HUDEP-2 (cell line): ENCODE data around the gene PFN1.

Source experiments
- DNase-seq, 76 experiments: peaks; one replicate each; lab custom pipeline; 2025; ENCODE audit not compliant: unreplicated experiment in 76 of 76; lab: John Stamatoyannopoulos, UW

Gene PFN1

GRCh38 chr17:4946312-4946976 lies 1.9 kb downstream of the PFN1 start:
- DNase-seq, result peak in 1 of 76 experiments; percentile 12

GRCh38 chr17:4945944-4946280 lies 2.4 kb downstream of the PFN1 start:
- no peak for DNase-seq

- DNase-seq, result peak in 72 of 76 experiments; percentile 29 to 86 (median 71)
Observed at GRCh38 chr17:4945176-4945943, 3.0 kb downstream of the PFN1 start.

- peak in 1 of 76 experiments; percentile 22 for DNase-seq
Observed at GRCh38 chr17:4944554-4945175, 3.7 kb downstream of the PFN1 start.

- peak in 27 of 76 experiments; percentile 3 to 56 (median 26) for DNase-seq
Observed at GRCh38 chr17:4944163-4944553, 4.2 kb downstream of the PFN1 start.

GRCh38 chr17:4942760-4943508 lies 5.4 kb downstream of the PFN1 start:
- DNase-seq, result no peak

GRCh38 chr17:4941319-4941610 lies 7.1 kb downstream of the PFN1 start:
- DNase-seq, result no peak

GRCh38 chr17:4940555-4941318 lies 7.6 kb downstream of the PFN1 start:
- peak in 7 of 76 experiments; percentile 22 to 84 (median 59) for DNase-seq

GRCh38 chr17:4939796-4940554 lies 8.4 kb downstream of the PFN1 start, which contains the start of the genes RNF167 and SLC25A11:
Gene RNF167, plus strand, starts transcription at chr17:4940268. Its CDS starts 642 bp downstream, at chr17:4940910.
Gene SLC25A11, minus strand, starts transcription at chr17:4940046. Its CDS starts 136 bp downstream, at chr17:4939910.
- peak in 75 of 76 experiments; percentile 74 to 100 (median 97) for DNase-seq

GRCh38 chr17:4939546-4939795 lies 8.9 kb downstream of the PFN1 start:
- peak in 2 of 76 experiments; percentile 8 to 43 for DNase-seq

- peak in 2 of 76 experiments; percentile 28 to 52 for DNase-seq
Observed at GRCh38 chr17:4938688-4939545, 9.4 kb downstream of the PFN1 start.

- no peak for DNase-seq
Observed at GRCh38 chr17:4938069-4938491, 10.2 kb downstream of the PFN1 start.

- DNase-seq, result no peak
Observed at GRCh38 chr17:4937553-4937952, 10.8 kb downstream of the PFN1 start.

GRCh38 chr17:4936436-4936835 lies 11.9 kb downstream of the PFN1 start:
- no peak for DNase-seq

GRCh38 chr17:4935650-4936049 lies 12.7 kb downstream of the PFN1 start:
- DNase-seq, result no peak

- peak in 15 of 76 experiments; percentile 4 to 54 (median 20) for DNase-seq
Observed at GRCh38 chr17:4934173-4934979, 14.0 kb downstream of the PFN1 start.

- no peak for DNase-seq
Observed at GRCh38 chr17:4933646-4934045, 14.7 kb downstream of the PFN1 start.

GRCh38 chr17:4932756-4933155 lies 15.6 kb downstream of the PFN1 start:
- no peak for DNase-seq
